Measurements from ENCODE around the gene CES5A. TPM values are rescaled to one million over a fixed set of nuclear protein-coding genes. Genes with fewer than 3 reads are reported as not detected.
A peak's percentile ranks its signal among the peaks of the same experiment; 100 is the strongest.
"Not testable (repeated sequence)": the region's sequence is repeated elsewhere in the genome, so short reads cannot be mapped to it uniquely, and the experiment has no call there.

Gene CES5A
- total RNA-seq, 1 experiment from 2014 or later = not detected

GRCh38 chr16:55892821-55893220 lies 17.6 kb upstream of the CES5A start:
- in situ Hi-C loops (cut with HindIII; ENCODE audit: low sequenced_read_pairs) = no loop called here
- DNase-seq (ENCODE audit: low spot score) = no peak

GRCh38 chr16:55889518-55889917 lies 14.3 kb upstream of the CES5A start:
- in situ Hi-C loops (cut with HindIII; ENCODE audit: low sequenced_read_pairs) = no loop called here

GRCh38 chr16:55888546-55888945 lies 13.4 kb upstream of the CES5A start:
- DNase-seq (ENCODE audit: low spot score) = no peak
- in situ Hi-C loops (cut with HindIII; ENCODE audit: low sequenced_read_pairs) = no loop called here

More at GRCh38 chr16:55889518-55889917, 14.3 kb upstream of the CES5A start:
- no peak for DNase-seq (ENCODE audit: low spot score)

GRCh38 chr16:55876854-55877253 lies 1.7 kb upstream of the CES5A start:
- in situ Hi-C loops (cut with HindIII; ENCODE audit: low sequenced_read_pairs) = no loop called here
- no peak for DNase-seq (ENCODE audit: low spot score)

GRCh38 chr16:55873122-55873521 lies 2.1 kb downstream of the CES5A start:
- no peak for DNase-seq (ENCODE audit: low spot score)
- in situ Hi-C loops (cut with HindIII; ENCODE audit: low sequenced_read_pairs) = no loop called here

- in situ Hi-C loops (cut with HindIII; ENCODE audit: low sequenced_read_pairs) = no loop called here
These were observed 3.0 kb downstream of the CES5A start for GRCh38 chr16:55872130-55872529.

GRCh38 chr16:55871411-55872038 lies 3.6 kb downstream of the CES5A start:
- DNase-seq (ENCODE audit: low spot score) = no peak
- in situ Hi-C loops (cut with HindIII; ENCODE audit: low sequenced_read_pairs) = no loop called here

More at GRCh38 chr16:55872130-55872529, 3.0 kb downstream of the CES5A start:
- DNase-seq (ENCODE audit: low spot score) = no peak

GRCh38 chr16:55868980-55869379 lies 6.2 kb downstream of the CES5A start:
- in situ Hi-C loops (cut with HindIII; ENCODE audit: low sequenced_read_pairs) = no loop called here
- DNase-seq (ENCODE audit: low spot score) = no peak

GRCh38 chr16:55868137-55868536 lies 7.0 kb downstream of the CES5A start:
- DNase-seq (ENCODE audit: low spot score) = no peak
- in situ Hi-C loops (cut with HindIII; ENCODE audit: low sequenced_read_pairs) = no loop called here

- DNase-seq (ENCODE audit: low spot score) = no peak
- in situ Hi-C loops (cut with HindIII; ENCODE audit: low sequenced_read_pairs) = no loop called here
These were observed 13.9 kb downstream of the CES5A start for GRCh38 chr16:55861288-55861687.

GRCh38 chr16:55857650-55858049 lies 17.5 kb downstream of the CES5A start:
- in situ Hi-C loops (cut with HindIII; ENCODE audit: low sequenced_read_pairs); DNase-seq (ENCODE audit: low spot score): not testable (repeated sequence)

- in situ Hi-C loops (cut with HindIII; ENCODE audit: low sequenced_read_pairs) = no loop called here
- no peak for DNase-seq (ENCODE audit: low spot score)
These were observed 18.2 kb downstream of the CES5A start for GRCh38 chr16:55856950-55857349.

- DNase-seq (ENCODE audit: low spot score) = no peak
- in situ Hi-C loops (cut with HindIII; ENCODE audit: low sequenced_read_pairs) = no loop called here
These were observed 22.1 kb downstream of the CES5A start for GRCh38 chr16:55853114-55853513.

- in situ Hi-C loops (cut with HindIII; ENCODE audit: low sequenced_read_pairs) = no loop called here
- DNase-seq (ENCODE audit: low spot score) = no peak
These were observed 25.6 kb downstream of the CES5A start for GRCh38 chr16:55849536-55849935.

GRCh38 chr16:55846598-55847346 lies 28.4 kb downstream of the CES5A start:
- DNase-seq (ENCODE audit: low spot score) = no peak
- in situ Hi-C loops (cut with HindIII; ENCODE audit: low sequenced_read_pairs) = no loop called here

- no peak for DNase-seq (ENCODE audit: low spot score)
- in situ Hi-C loops (cut with HindIII; ENCODE audit: low sequenced_read_pairs) = no loop called here
These were observed 32.1 kb downstream of the CES5A start for GRCh38 chr16:55843105-55843395.

- DNase-seq (ENCODE audit: low spot score) = peak; percentile 67
- in situ Hi-C loops (cut with HindIII; ENCODE audit: low sequenced_read_pairs) = no loop called here
These were observed 32.6 kb downstream of the CES5A start for GRCh38 chr16:55842369-55843104.

GRCh38 chr16:55839115-55839514 lies 36.1 kb downstream of the CES5A start:
- DNase-seq (ENCODE audit: low spot score) = no peak
- in situ Hi-C loops (cut with HindIII; ENCODE audit: low sequenced_read_pairs) = no loop called here

GRCh38 chr16:55836158-55836611 lies 39.0 kb downstream of the CES5A start:
- in situ Hi-C loops (cut with HindIII; ENCODE audit: low sequenced_read_pairs) = no loop called here
- DNase-seq (ENCODE audit: low spot score) = no peak

GRCh38 chr16:55835581-55835980 lies 39.6 kb downstream of the CES5A start:
- in situ Hi-C loops (cut with HindIII; ENCODE audit: low sequenced_read_pairs) = no loop called here
- no peak for DNase-seq (ENCODE audit: low spot score)

All from G401 (cell line).